H1 (cell line): ENCODE data around the gene PRSS36. TPM values are rescaled to one million over a fixed set of nuclear protein-coding genes. Genes with fewer than 3 reads are reported as not detected.

Experiments
- CTCF ChIA-PET: fragments of 300-600 bp; sonication (Branson Sonifier 250); formaldehyde crosslinking; loops from one replicate; lab custom pipeline; 2021; ENCODE audit not compliant: partially characterized antibody; lab: Charles Lee
- POLR2A ChIA-PET: fragments of 300-600 bp; sonication (Branson Sonifier 250); formaldehyde crosslinking; loops from one replicate; lab custom pipeline; 2021; ENCODE audit warnings: inconsistent platforms; ENCODE audit not compliant: partially characterized antibody; lab: Charles Lee
- DNase-seq, 2 experiments: peaks; one replicate each; pipeline versions ENCODE4 v3.0.0 to v3.0.0-alpha.2; 2010 to 2022; ENCODE audit warnings: low spot score in 2 of 2, low read depth in 1 of 2, mixed read lengths in 1 of 2
- FAIRE-seq: peaks from 2 replicates; lab custom pipeline; 2011; peaks lifted over from hg19 to GRCh38; lab: Jason Lieb, UNC
- H2AFZ ChIP-seq: 2 replicates; pipeline ENCODE4 v1.8.1; 2012; ENCODE audit warnings: low read length, inconsistent platforms
- H2AK5ac ChIP-seq: 2 replicates; pipeline ENCODE4 v1.6.1; 2013; ENCODE audit warnings: low read depth, low read length
- H2BK120ac ChIP-seq: replicated peaks from 2 replicates; pipeline ENCODE3; 2013; ENCODE audit warnings: low read depth, low read length, inconsistent platforms
- H2BK12ac ChIP-seq: 2 replicates; pipeline ENCODE4 v1.6.1; 2013; ENCODE audit warnings: low read depth, low read length
- H2BK15ac ChIP-seq: 2 replicates; pipeline ENCODE4 v1.6.1; 2013; ENCODE audit warnings: low read length
- H2BK20ac ChIP-seq: 2 replicates; pipeline ENCODE4 v1.6.1; 2013; ENCODE audit warnings: low read length
- H2BK5ac ChIP-seq: 2 replicates; pipeline ENCODE4 v1.6.1; 2013; ENCODE audit warnings: low read depth, low read length
- H3K14ac ChIP-seq: 2 replicates; pipeline ENCODE4 v1.6.1; 2013; ENCODE audit warnings: inconsistent platforms; ENCODE audit not compliant: insufficient read length
- H3K18ac ChIP-seq: 2 replicates; pipeline ENCODE4 v1.6.1; 2013; ENCODE audit warnings: low read length; ENCODE audit errors: extremely low read depth
- H3K23ac ChIP-seq: 2 replicates; pipeline ENCODE4 v1.6.1; 2013; ENCODE audit warnings: inconsistent platforms; ENCODE audit not compliant: insufficient read length
- H3K23me2 ChIP-seq: 2 replicates; pipeline ENCODE4 v1.6.1; 2013; ENCODE audit warnings: low read depth, low read length
- H3K27ac ChIP-seq: 2 replicates; pipeline ENCODE4 v1.6.1; 2011; ENCODE audit warnings: low read depth, low read length, inconsistent platforms
- H3K27me3 ChIP-seq, 4 experiments: replicated peaks in 1 of 4; 1 replicate in 1 of 4; 2 replicates in 3 of 4; pipeline versions ENCODE4 v1.6.1 to v1.8.1; 2011 to 2013; ENCODE audit warnings: low read length in 3 of 4, mild to moderate bottlenecking in 3 of 4, inconsistent platforms in 2 of 4, mixed read lengths in 2 of 4, moderate library complexity in 1 of 4; ENCODE audit not compliant: control insufficient read depth in 3 of 4, insufficient read depth in 3 of 4; ENCODE audit errors: extremely low read depth in 1 of 4
- H3K36me3 ChIP-seq, 4 experiments: 2 replicates each; pipeline versions ENCODE4 v1.6.1 to v1.8.1; 2011 to 2013; ENCODE audit warnings: mild to moderate bottlenecking in 4 of 4, low read length in 3 of 4, moderate library complexity in 2 of 4, control low read depth in 1 of 4, inconsistent platforms in 1 of 4; ENCODE audit not compliant: insufficient read depth in 4 of 4, control insufficient read depth in 2 of 4
- H3K4ac ChIP-seq: replicated peaks from 2 replicates; pipeline ENCODE3; 2013; ENCODE audit warnings: low read length, low read depth, mixed read lengths, inconsistent platforms; ENCODE audit not compliant: insufficient read length
- H3K4me1 ChIP-seq, 4 experiments: replicated peaks in 1 of 4; 1 replicate in 1 of 4; 2 replicates in 3 of 4; pipeline versions ENCODE4 v1.6.1 to v1.8.1; 2011 to 2013; ENCODE audit warnings: low read length in 3 of 4, inconsistent platforms in 2 of 4, mixed read lengths in 1 of 4; ENCODE audit not compliant: insufficient read depth in 4 of 4, control insufficient read depth in 3 of 4
- H3K4me2 ChIP-seq, 2 experiments: 2 replicates each; pipeline versions ENCODE4 v1.6.1 to v1.8.1; 2011 to 2013; ENCODE audit warnings: low read depth in 2 of 2, low read length in 2 of 2, control low read depth in 1 of 2, inconsistent platforms in 1 of 2, mild to moderate bottlenecking in 1 of 2; ENCODE audit not compliant: insufficient read depth in 1 of 2
- H3K4me3 ChIP-seq, 4 experiments: fragments of 200-600, 300-600 bp in 1 of 4; sonication (generic), shearing (Covaris generic), sonication (Bioruptor Twin) in 1 of 4; 2 replicates each; pipeline versions ENCODE4 v1.5.1 to v1.8.1; 2011 to 2016; ENCODE audit warnings: low read length in 4 of 4, low read depth in 3 of 4, control low read depth in 2 of 4, inconsistent platforms in 2 of 4, mild to moderate bottlenecking in 2 of 4, mixed read lengths in 1 of 4, moderate library complexity in 1 of 4; ENCODE audit not compliant: insufficient read depth in 2 of 4; ENCODE audit errors: extremely low read depth in 1 of 4
- H3K56ac ChIP-seq: replicated peaks from 2 replicates; pipeline ENCODE3; 2013; ENCODE audit warnings: low read depth, mild to moderate bottlenecking, mixed read lengths, low read length, inconsistent platforms; ENCODE audit not compliant: insufficient read length
- H3K79me1 ChIP-seq: 2 replicates; pipeline ENCODE4 v1.6.1; 2013; ENCODE audit warnings: low read depth, low read length, control low read depth
- H3K79me2 ChIP-seq, 2 experiments: 2 replicates each; pipeline versions ENCODE4 v1.6.1 to v1.8.1; 2012 to 2013; ENCODE audit warnings: low read length in 2 of 2, mild to moderate bottlenecking in 2 of 2, inconsistent platforms in 1 of 2; ENCODE audit not compliant: insufficient read depth in 2 of 2, control insufficient read depth in 1 of 2
- H3K9ac ChIP-seq, 4 experiments: replicated peaks in 1 of 4; 1 replicate in 1 of 4; 2 replicates in 3 of 4; pipeline versions ENCODE4 v1.6.1 to v1.8.1; 2011 to 2013; ENCODE audit warnings: low read depth in 3 of 4, low read length in 3 of 4, control low read depth in 2 of 4, mild to moderate bottlenecking in 2 of 4, moderate library complexity in 2 of 4, inconsistent platforms in 1 of 4; ENCODE audit errors: extremely low read depth in 1 of 4
- H3K9me3 ChIP-seq, 2 experiments: 2 replicates each; pipeline versions ENCODE4 v1.6.1 to v1.8.1; 2012 to 2013; ENCODE audit warnings: mild to moderate bottlenecking in 2 of 2, moderate library complexity in 2 of 2, control low read depth in 1 of 2, inconsistent platforms in 1 of 2, low read depth in 1 of 2, low read length in 1 of 2, mixed read lengths in 1 of 2; ENCODE audit not compliant: insufficient read depth in 2 of 2
- H4K20me1 ChIP-seq, 2 experiments: replicated peaks in 1 of 2; 2 replicates each; pipeline versions ENCODE3 to v1.8.1; 2011 to 2013; ENCODE audit warnings: inconsistent platforms in 2 of 2, low read length in 2 of 2, mild to moderate bottlenecking in 1 of 2; ENCODE audit not compliant: insufficient read depth in 2 of 2, control insufficient read depth in 1 of 2
- H4K5ac ChIP-seq: 2 replicates; pipeline ENCODE4 v1.6.1; 2013; ENCODE audit warnings: low read length, low read depth, mixed read lengths, inconsistent platforms; ENCODE audit not compliant: insufficient read length
- H4K8ac ChIP-seq: 2 replicates; pipeline ENCODE4 v1.8.0; 2013; ENCODE audit warnings: mild to moderate bottlenecking, moderate library complexity, low read length, inconsistent platforms; ENCODE audit not compliant: insufficient read depth; ENCODE audit errors: extremely low read depth
- H4K91ac ChIP-seq: replicated peaks from 2 replicates; pipeline ENCODE3; 2013; ENCODE audit warnings: low read length, mixed read lengths, inconsistent platforms; ENCODE audit not compliant: insufficient read length
- POLR2AphosphoS5 ChIP-seq: IDR thresholded peaks from 2 replicates; pipeline ENCODE4 v1.6.1; 2011; ENCODE audit warnings: low read depth, low read length
- WGBS, 2 experiments: shearing (Covaris generic) in 1 of 2; methylation state at CpG; one replicate each; pipeline versions ENCODE4 v1.1.6 to v1.1.7; 2013 to 2015; ENCODE audit warnings: low lambda C conversion rate in 2 of 2, mixed read lengths in 2 of 2, inconsistent platforms in 1 of 2, low coverage in 1 of 2, missing lambda C conversion rate in 1 of 2; ENCODE audit not compliant: insufficient replicate concordance in 2 of 2, insufficient coverage in 1 of 2, insufficient read length in 1 of 2; ENCODE audit errors: extremely low coverage in 1 of 2, missing lambda C conversion rate in 1 of 2; 5-methylcytosine and 5-hydroxymethylcytosine counted together
- polyA plus RNA-seq, 7 experiments: library from polyadenylated mRNA; depleted of rRNA in 3 of 7; stranded (reverse) in 5 of 7; unstranded in 2 of 7; fragments of >200 nt in 5 of 7; fragments of 200-250 nt in 2 of 7; gene quantifications; 1 replicate in 5 of 7; 2 replicates in 1 of 7; 4 replicates in 1 of 7; pipeline versions ENCODE4 v1.2.1 to v1.2.3, GENCODE V29; 2011 to 2013; ENCODE audit warnings: missing spikeins in 2 of 7, mixed read lengths in 2 of 7
- total RNA-seq: library from RNA; stranded (reverse); fragmentation: NEBNext Ultra II Directional; extraction: Animal tissue kit (Norgen Biotek cat#: 25700); gene quantifications from 2 replicates; pipeline ENCODE4 v1.2.1, GENCODE V29; 2021
- TF ChIP-seq, protein P1 (sequence below), 3 experiments: IDR thresholded peaks; 1 replicate in 2 of 3; 2 replicates in 1 of 3; pipeline versions ENCODE4 v1.5.1 to v1.6.1; 2011; ENCODE audit warnings: low read length in 3 of 3, mild to moderate bottlenecking in 3 of 3, inconsistent platforms in 2 of 3, low read depth in 1 of 3, moderate library complexity in 1 of 3; ENCODE audit not compliant: insufficient read depth in 1 of 3; ENCODE audit errors: control extremely low read depth in 1 of 3

PRSS36 gene
- total and polyA plus RNA-seq, 2 of the 8 experiments (the other 6 are each of a cell fraction or from before 2014, with no cell fraction given): 1.3 to 1.9 TPM

DNA sequence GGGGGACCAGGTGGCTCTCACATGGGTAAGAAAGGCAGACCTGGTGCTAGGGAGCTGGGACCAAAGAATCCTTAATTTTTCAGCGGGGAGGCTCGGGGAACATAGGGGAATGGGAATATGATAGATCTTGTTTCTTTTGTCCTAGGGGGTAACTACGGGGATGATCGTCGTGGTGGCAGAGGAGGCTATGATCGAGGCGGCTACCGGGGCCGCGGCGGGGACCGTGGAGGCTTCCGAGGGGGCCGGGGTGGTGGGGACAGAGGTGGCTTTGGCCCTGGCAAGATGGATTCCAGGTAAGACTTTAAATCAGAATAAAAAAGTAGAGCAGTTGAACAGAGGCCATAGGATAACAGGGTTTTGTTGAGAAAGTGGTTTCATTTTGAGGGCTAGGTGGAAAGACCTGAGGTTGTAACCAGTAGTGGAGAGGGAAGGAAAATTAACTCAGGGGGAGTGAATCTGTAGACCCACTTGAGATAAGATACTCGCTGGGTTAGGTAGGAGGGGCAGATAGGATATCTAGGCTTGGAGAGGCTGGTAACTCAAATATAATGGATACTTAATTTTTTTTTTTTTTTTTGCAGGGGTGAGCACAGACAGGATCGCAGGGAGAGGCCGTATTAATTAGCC, 41.1 kb upstream of the PRSS36 start:
- Histone ChIP-seq H3K56ac (no peak overlapping the region), H3K27me3 (no peaks in the 10 kb centered on the region), H4K20me1 (peaks cover 12 to 44% of the 10 kb centered on the region in 2 experiments), H3K14ac (no peak overlapping the region), H3K18ac (no peak overlapping the region), H2BK12ac (no peak overlapping the region), H3K36me3 (peaks cover 73 to 100% (median 98%) of the 10 kb centered on the region in 4 experiments), H2AK5ac (no peak overlapping the region), H3K4me2 (no peak overlapping the region), H4K8ac (no peak overlapping the region), H3K9ac (no peak overlapping the region), H2BK5ac (no peak overlapping the region), H2AFZ (no peak overlapping the region), H2BK20ac (no peak overlapping the region), H3K79me2 (peaks cover 0 to 49% of the 10 kb centered on the region in 2 experiments; a peak in 3 of 4 replicates), H2BK15ac (no peak overlapping the region), H3K79me1 (peaks cover 7% of the 10 kb centered on the region), H3K4me3 (no peak overlapping the region), H2BK120ac (no peak overlapping the region), H3K9me3 (no peaks in the 10 kb centered on the region), H3K23ac (no peak overlapping the region), H4K91ac (no peak overlapping the region), H3K27ac (no peak overlapping the region), H4K5ac (no peak overlapping the region), H3K4me1 (no peaks in the 10 kb centered on the region), H3K23me2 (no peaks in the 10 kb centered on the region), H3K4ac (no peak overlapping the region)
- ChIA-PET CTCF (interaction anchor here (0.9 to 1.1 kb wide), 2 partner anchors 13 to 190 kb away, joined by 3 read pairs; no protein-coding TSS in a partner anchor), POLR2A (interaction anchor here (1.5 to 17.4 kb wide), 5 partner anchors 6 to 40 kb away, joined by 4 to 430 read pairs (median 272); partner anchors contain the start of genes FUS, PYCARD, PYDC1 and TRIM72)
- DNase-seq (no peak), FAIRE-seq (no peak)
- TF ChIP-seq, protein P1, sequence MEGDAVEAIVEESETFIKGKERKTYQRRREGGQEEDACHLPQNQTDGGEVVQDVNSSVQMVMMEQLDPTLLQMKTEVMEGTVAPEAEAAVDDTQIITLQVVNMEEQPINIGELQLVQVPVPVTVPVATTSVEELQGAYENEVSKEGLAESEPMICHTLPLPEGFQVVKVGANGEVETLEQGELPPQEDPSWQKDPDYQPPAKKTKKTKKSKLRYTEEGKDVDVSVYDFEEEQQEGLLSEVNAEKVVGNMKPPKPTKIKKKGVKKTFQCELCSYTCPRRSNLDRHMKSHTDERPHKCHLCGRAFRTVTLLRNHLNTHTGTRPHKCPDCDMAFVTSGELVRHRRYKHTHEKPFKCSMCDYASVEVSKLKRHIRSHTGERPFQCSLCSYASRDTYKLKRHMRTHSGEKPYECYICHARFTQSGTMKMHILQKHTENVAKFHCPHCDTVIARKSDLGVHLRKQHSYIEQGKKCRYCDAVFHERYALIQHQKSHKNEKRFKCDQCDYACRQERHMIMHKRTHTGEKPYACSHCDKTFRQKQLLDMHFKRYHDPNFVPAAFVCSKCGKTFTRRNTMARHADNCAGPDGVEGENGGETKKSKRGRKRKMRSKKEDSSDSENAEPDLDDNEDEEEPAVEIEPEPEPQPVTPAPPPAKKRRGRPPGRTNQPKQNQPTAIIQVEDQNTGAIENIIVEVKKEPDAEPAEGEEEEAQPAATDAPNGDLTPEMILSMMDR (IDR thresholded peaks at IDR 0.05; ENCODE audit: control extremely low read depth in 1 of 3, insufficient read depth in 1 of 3, low read depth in 1 of 3, low read length in 3 of 3): no peak
- 0 out of 2 replicates have a peak, but pooled peaks have one; percentile 25 for TF ChIP-seq POLR2AphosphoS5
- WGBS, 2 experiments: 85% methylated on average over 10 of the region's 17 CpGs; no CpG with 5 or more reads in 1 of the 2 experiments
